Measurements from ENCODE around the gene RFX1.

GRCh38 chr19:14051980-14052379 is 45.9 kb upstream of the RFX1 start:
- TF ChIP-seq ZFX (IDR thresholded peaks at IDR 0.05) (no peak), CTCF (conservative IDR thresholded peaks at IDR 0.05) (no peak)
